Esophagus muscularis mucosa (tissue), 4 donors: ENCODE results near the gene HEATR9. TPM values are rescaled to one million over a fixed set of nuclear protein-coding genes. Genes with fewer than 3 reads are reported as not detected.

Experiments
- DNase-seq: peaks from one replicate; pipeline ENCODE4 v3.0.0-alpha.2; 2017; ENCODE audit errors: extremely low spot score
- H3K27ac ChIP-seq, 4 donors: fragments of 200-600 bp; sonication (generic); replicated peaks in 1 of 4; 1 replicate in 3 of 4; 2 replicates in 1 of 4; pipeline ENCODE4 v1.5.1; 2016 to 2019; ENCODE audit warnings: mild to moderate bottlenecking in 1 of 4
- H3K27me3 ChIP-seq, 4 donors: fragments of 200-600 bp; sonication (generic); one replicate each; pipeline versions ENCODE4 v1.5.1 to v1.6.0; 2016 to 2019
- H3K36me3 ChIP-seq, 4 donors: fragments of 200-600 bp; sonication (generic); one replicate each; pipeline ENCODE4 v1.5.1; 2016 to 2019
- H3K4me1 ChIP-seq, 4 donors: fragments of 200-600 bp; sonication (generic); one replicate each; pipeline ENCODE4 v1.5.1; 2016 to 2019
- H3K4me3 ChIP-seq, 4 donors: fragments of 200-600 bp; sonication (generic); 1 replicate in 2 of 4; 2 replicates in 2 of 4; pipeline ENCODE4 v1.5.1; 2016 to 2019; ENCODE audit warnings: mild to moderate bottlenecking in 4 of 4, moderate library complexity in 1 of 4
- H3K9me3 ChIP-seq, 4 donors: fragments of 200-600 bp; sonication (generic); 1 replicate in 3 of 4; 2 replicates in 1 of 4; pipeline ENCODE4 v1.5.1; 2016 to 2019
- CTCF ChIP-seq, 3 experiments: fragments of 200-600 bp in 2 of 3; fragments of 450-650 bp in 1 of 3; sonication (generic) in 2 of 3; IDR thresholded peaks; one replicate each; pipeline ENCODE4 v1.5.1; 2017 to 2019; ENCODE audit warnings: antibody characterized with exemption in 3 of 3, mild to moderate bottlenecking in 2 of 3, moderate library complexity in 1 of 3
- EP300 ChIP-seq: sonication (generic); formaldehyde crosslinking; IDR thresholded peaks from one replicate; pipeline ENCODE4 v1.6.1; 2017; ENCODE audit warnings: antibody characterized with exemption
- POLR2A ChIP-seq: fragments of 450-650 bp; IDR thresholded peaks from one replicate; pipeline ENCODE4 v1.6.1; 2017; ENCODE audit warnings: antibody characterized with exemption, moderate library complexity, mild to moderate bottlenecking, low read depth
- POLR2AphosphoS5 ChIP-seq, 2 donors: sonication (generic); formaldehyde crosslinking; IDR thresholded peaks; one replicate each; pipeline ENCODE4 v1.6.1; 2017; ENCODE audit warnings: antibody characterized with exemption in 2 of 2
- WGBS: methylation state at CpG from one replicate; pipeline ENCODE4 v1.1.5; 2018; 5-methylcytosine and 5-hydroxymethylcytosine counted together
- intact Hi-C: fragments of 100-400 bp; cut with DNase I; formaldehyde crosslinking; loops from one replicate; pipeline ENCODE4 v1.15.1; 2023
- total RNA-seq, 4 donors: library from RNA; depleted of rRNA; stranded (reverse); fragments of >200 nt; gene quantifications; one replicate each; pipeline versions ENCODE4 v1.1.0 to v1.2.1, GENCODE V29; 2016

Gene HEATR9
- total RNA-seq = under 1 TPM in 1 of 4 donors, not detected in 3; 0.13 TPM

- 90% methylated on average over 3 of the region's 3 CpGs for whole genome bisulfite sequencing
- no peak within 1 kb of the TSS for H3K27ac ChIP-seq
- DNase-seq = no peak
- H3K4me1 ChIP-seq = peaks cover 0 to 11% (median 2%) of the 10 kb centered on the region in 4 donors
- peaks cover 0 to 12% (median 0%) of the 10 kb centered on the region in 4 donors for H3K36me3 ChIP-seq
- H3K9me3 ChIP-seq = no peaks in the 10 kb centered on the region
- H3K4me3 ChIP-seq = no peak within 1 kb of the TSS
- intact Hi-C loops = no loop called here
- TF ChIP-seq POLR2A (no peak), EP300 (no peak), CTCF (IDR thresholded peaks at IDR 0.05) (no peak), POLR2AphosphoS5 (IDR thresholded peaks at IDR 0.05) (no peak)
- H3K27me3 ChIP-seq = no peaks in the 10 kb centered on the region
Observed at GRCh38 chr17:35868737-35869136, at the start of gene HEATR9. TSS of gene HEATR9 (minus strand) at chr17:35868891. CDS start at chr17:35868742, 149 bp downstream.

- no peak for DNase-seq
- intact Hi-C loops = no loop called here
- Histone ChIP-seq H3K27me3 (no peaks in the 10 kb centered on the region), H3K9me3 (no peaks in the 10 kb centered on the region), H3K4me3 (no peak overlapping the region), H3K36me3 (no peaks in the 10 kb centered on the region), H3K27ac (no peak overlapping the region), H3K4me1 (no peaks in the 10 kb centered on the region)
- 93% methylated on average over 28 of the region's 29 CpGs for WGBS
- no peak for TF ChIP-seq POLR2A
- TF ChIP-seq EP300 = no peak
- TF ChIP-seq CTCF (IDR thresholded peaks at IDR 0.05) = no peak
- no peak for TF ChIP-seq POLR2AphosphoS5 (IDR thresholded peaks at IDR 0.05)
Observed at GRCh38 chr17:35917519-35918213, 49.0 kb upstream of the HEATR9 start.

GRCh38 chr17:35915153-35915964 is 46.7 kb upstream of the HEATR9 start:
- H3K36me3 ChIP-seq = no peaks in the 10 kb centered on the region
- no peaks in the 10 kb centered on the region for H3K4me1 ChIP-seq
- H3K27me3 ChIP-seq = no peaks in the 10 kb centered on the region
- intact Hi-C loops = no loop called here
- TF ChIP-seq EP300 (no peak), POLR2A (no peak), CTCF (IDR thresholded peaks at IDR 0.05) (no peak)
- H3K27ac ChIP-seq = no peak overlapping the region
- H3K4me3 ChIP-seq = no peak overlapping the region
- no peak for DNase-seq
- no peaks in the 10 kb centered on the region for H3K9me3 ChIP-seq
- 96% methylated on average over 3 of the region's 3 CpGs for WGBS

- intact Hi-C loops = no loop called here
- TF ChIP-seq CTCF (IDR thresholded peaks at IDR 0.05) (no peak), POLR2AphosphoS5 (IDR thresholded peaks at IDR 0.05) (no peak), EP300 (no peak), POLR2A (no peak)
- 100% methylated on average over 1 of the region's 1 CpG for WGBS
Observed at GRCh38 chr17:35914354-35914753, 45.7 kb upstream of the HEATR9 start.

More at GRCh38 chr17:35914354-35914753, 45.7 kb upstream of the HEATR9 start:
- Histone ChIP-seq H3K4me3 (no peak overlapping the region), H3K27ac (no peak overlapping the region), H3K27me3 (no peaks in the 10 kb centered on the region), H3K36me3 (no peaks in the 10 kb centered on the region), H3K9me3 (no peaks in the 10 kb centered on the region), H3K4me1 (no peaks in the 10 kb centered on the region)
- DNase-seq = no peak
